Lung (tissue), 12 donors: ENCODE data around the gene ASB2. TPM values are rescaled to one million over a fixed set of nuclear protein-coding genes. Genes with fewer than 3 reads are reported as not detected.

Experiments used
- ATAC-seq: fragments of 200-7000 bp; cut with Tn5 transposase; one replicate; pipeline ENCODE4 v1.9.1; 2020; ENCODE audit warnings: moderate number of reproducible peaks; ENCODE audit not compliant: insufficient read depth, low FRiP score
- DNase-seq, 3 donors: peaks; one replicate each; pipeline ENCODE4 v3.0.0-alpha.2; 2013 to 2017
- H3K27ac ChIP-seq, 2 donors: one replicate each; pipeline ENCODE4 v1.5.1; 2013; ENCODE audit warnings: mild to moderate bottlenecking in 2 of 2, moderate library complexity in 2 of 2, control low read depth in 1 of 2, inconsistent platforms in 1 of 2, low read depth in 1 of 2, low read length in 1 of 2
- H3K27me3 ChIP-seq, 3 donors: one replicate each; pipeline ENCODE4 v1.5.1; 2013; ENCODE audit warnings: low read length in 2 of 3; ENCODE audit not compliant: control insufficient read depth in 3 of 3, insufficient read depth in 3 of 3
- H3K36me3 ChIP-seq, 4 donors: one replicate each; pipeline ENCODE4 v1.5.1; 2013; ENCODE audit warnings: low read length in 4 of 4, mild to moderate bottlenecking in 1 of 4, moderate library complexity in 1 of 4; ENCODE audit not compliant: control insufficient read depth in 4 of 4, insufficient read depth in 4 of 4
- H3K4me1 ChIP-seq, 5 donors: one replicate each; pipeline ENCODE4 v1.5.1; 2013; ENCODE audit warnings: low read length in 5 of 5, mild to moderate bottlenecking in 2 of 5, moderate library complexity in 1 of 5; ENCODE audit not compliant: control insufficient read depth in 5 of 5, insufficient read depth in 5 of 5
- H3K4me3 ChIP-seq: one replicate; pipeline ENCODE4 v1.5.1; 2013; ENCODE audit warnings: mild to moderate bottlenecking, control low read depth, moderate library complexity
- H3K9ac ChIP-seq, 2 donors: one replicate each; pipeline ENCODE4 v1.5.1; 2013; ENCODE audit warnings: low read length in 2 of 2, control low read depth in 1 of 2; ENCODE audit not compliant: insufficient read depth in 1 of 2
- H3K9me3 ChIP-seq, 4 donors: one replicate each; pipeline ENCODE4 v1.5.1; 2013; ENCODE audit warnings: low read length in 3 of 4, mild to moderate bottlenecking in 1 of 4, moderate library complexity in 1 of 4; ENCODE audit not compliant: control insufficient read depth in 4 of 4, insufficient read depth in 3 of 4
- WGBS, 2 donors: extraction: QIAGEN DNeasy Blood & Tissue Kit; methylation state at CpG; one replicate each; pipeline ENCODE4 v1.1.7; 2013; 5-methylcytosine and 5-hydroxymethylcytosine counted together
- polyA plus RNA-seq, 2 donors: library from polyadenylated mRNA; stranded (reverse); fragments of 200-250 nt; gene quantifications; one replicate each; pipeline ENCODE4 v1.2.1, GENCODE V29; 2013
- total RNA-seq, 2 donors: library from RNA; depleted of rRNA in 1 of 2; stranded (reverse); fragments of >200 nt in 1 of 2; gene quantifications; one replicate each; pipeline ENCODE4 v1.2.1, GENCODE V29; 2014 to 2021
- TF ChIP-seq, protein P1 (sequence below): IDR thresholded peaks from 2 replicates; pipeline ENCODE4 v1.5.1; 2012; ENCODE audit warnings: mild to moderate bottlenecking; ENCODE audit errors: control extremely low read depth, extremely low read depth
- donor health status: control.
- donor health status: control.
- donor health status: Bipolar disorder and iron deficiency.
- donor health status: healthy.
- donor health status: DM: yes; HTN: yes; CAD: no.

The ASB2 gene
- total and polyA plus RNA-seq, 4 donors = 1.8 to 3.7 (median 2.6) TPM

DNA sequence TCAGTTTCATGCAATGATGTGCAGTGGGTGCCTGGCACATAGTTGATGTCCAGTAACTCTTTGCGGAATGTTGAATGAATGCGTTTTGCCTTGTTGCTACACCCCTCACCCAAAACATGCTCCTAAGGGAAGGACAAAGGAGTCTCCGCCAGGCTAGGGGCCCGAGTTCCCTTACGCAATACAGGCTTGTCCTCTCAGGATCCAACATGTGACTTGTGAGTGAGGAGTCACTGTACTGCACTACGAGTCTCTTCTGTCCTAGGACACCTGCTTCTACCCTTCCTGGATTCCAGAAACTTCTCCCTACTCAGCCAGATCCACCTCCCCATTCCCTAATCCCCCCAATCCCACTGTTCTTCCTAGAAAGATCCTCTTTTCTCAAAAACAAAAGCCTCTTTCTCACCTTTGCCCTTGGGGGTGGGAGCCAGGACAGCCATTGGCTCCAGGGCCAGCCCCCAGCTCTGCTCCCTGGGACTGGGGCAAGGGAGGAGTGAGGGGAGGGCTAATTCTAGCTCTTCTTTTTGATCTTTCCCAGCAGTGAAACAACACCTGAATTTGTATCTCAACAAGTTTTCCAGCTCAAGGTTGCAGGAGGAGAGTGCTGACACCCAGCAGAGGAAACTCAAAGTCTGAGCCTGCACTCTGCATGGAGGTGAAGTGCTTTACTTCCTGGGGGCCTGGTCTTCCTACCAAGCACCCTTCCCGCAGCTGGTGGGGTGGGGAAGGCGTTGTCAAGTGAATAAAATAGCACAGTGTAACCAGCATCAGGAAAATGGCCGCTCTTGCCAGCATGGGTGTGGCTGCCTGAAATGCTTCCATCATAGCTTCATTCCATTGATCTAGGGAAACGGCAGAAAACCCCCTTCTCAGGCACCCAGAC lies 46.4 kb upstream of the ASB2 start:
- Histone ChIP-seq H3K4me3 (no peak overlapping the region), H3K27ac (no peak overlapping the region), H3K9ac (no peak overlapping the region), H3K4me1 (peaks cover 0 to 7% (median 0%) of the 10 kb centered on the region in 5 donors), H3K36me3 (no peaks in the 10 kb centered on the region), H3K27me3 (no peaks in the 10 kb centered on the region), H3K9me3 (no peaks in the 10 kb centered on the region)
- DNase-seq (peak in 1 of 3 donors; percentile 32), ATAC-seq (no peak)
- 71% methylated on average over 10 of the region's 10 CpGs for WGBS, 2 donors
- TF ChIP-seq, protein P1, sequence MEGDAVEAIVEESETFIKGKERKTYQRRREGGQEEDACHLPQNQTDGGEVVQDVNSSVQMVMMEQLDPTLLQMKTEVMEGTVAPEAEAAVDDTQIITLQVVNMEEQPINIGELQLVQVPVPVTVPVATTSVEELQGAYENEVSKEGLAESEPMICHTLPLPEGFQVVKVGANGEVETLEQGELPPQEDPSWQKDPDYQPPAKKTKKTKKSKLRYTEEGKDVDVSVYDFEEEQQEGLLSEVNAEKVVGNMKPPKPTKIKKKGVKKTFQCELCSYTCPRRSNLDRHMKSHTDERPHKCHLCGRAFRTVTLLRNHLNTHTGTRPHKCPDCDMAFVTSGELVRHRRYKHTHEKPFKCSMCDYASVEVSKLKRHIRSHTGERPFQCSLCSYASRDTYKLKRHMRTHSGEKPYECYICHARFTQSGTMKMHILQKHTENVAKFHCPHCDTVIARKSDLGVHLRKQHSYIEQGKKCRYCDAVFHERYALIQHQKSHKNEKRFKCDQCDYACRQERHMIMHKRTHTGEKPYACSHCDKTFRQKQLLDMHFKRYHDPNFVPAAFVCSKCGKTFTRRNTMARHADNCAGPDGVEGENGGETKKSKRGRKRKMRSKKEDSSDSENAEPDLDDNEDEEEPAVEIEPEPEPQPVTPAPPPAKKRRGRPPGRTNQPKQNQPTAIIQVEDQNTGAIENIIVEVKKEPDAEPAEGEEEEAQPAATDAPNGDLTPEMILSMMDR = no peak

DNA sequence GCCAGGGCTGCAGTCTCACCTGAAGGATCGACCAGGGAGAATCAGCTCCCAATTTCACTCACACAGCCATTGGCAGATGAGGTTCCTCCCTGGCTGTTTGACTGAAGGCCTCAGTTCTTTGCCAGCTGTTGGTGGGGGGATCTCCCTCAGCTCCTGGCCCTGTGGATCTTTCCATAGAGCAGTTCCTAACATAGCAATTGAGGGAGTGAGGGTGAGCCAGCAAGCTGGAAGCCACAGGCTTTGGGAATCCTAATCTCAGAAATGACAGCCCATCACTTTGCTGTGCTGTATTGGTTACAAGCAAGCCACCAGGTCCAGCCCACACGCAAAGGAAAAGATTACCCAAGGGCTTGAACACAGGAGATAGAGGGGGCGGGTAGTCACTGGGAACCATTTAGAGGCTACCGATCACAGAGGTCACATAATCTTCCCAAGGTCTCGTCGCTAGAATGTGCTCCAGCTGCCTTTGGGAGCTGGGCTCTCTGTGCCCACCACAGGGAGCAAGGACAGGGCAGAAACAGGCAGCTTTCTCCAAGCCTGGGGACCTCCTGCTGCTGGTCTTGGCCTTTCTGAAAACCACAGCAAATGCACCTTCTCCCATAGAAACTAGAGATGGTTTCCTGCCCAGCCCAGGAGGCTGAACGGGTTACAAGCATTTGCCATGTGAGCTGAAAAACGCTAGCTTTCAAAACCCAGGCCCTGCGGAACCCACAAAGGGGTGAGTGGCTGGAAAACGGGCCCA lies 45.2 kb upstream of the ASB2 start:
- DNase-seq = no peak
- H3K9me3 ChIP-seq = no peaks in the 10 kb centered on the region
- no peak for ATAC-seq
- no peaks in the 10 kb centered on the region for H3K27me3 ChIP-seq
- no peaks in the 10 kb centered on the region for H3K4me1 ChIP-seq
- 76 to 83% methylated on average over 10 of the region's 10 CpGs for WGBS, 2 donors
- H3K9ac ChIP-seq = no peak overlapping the region
- no peak overlapping the region for H3K27ac ChIP-seq
- TF ChIP-seq, protein P1 = no peak
- no peaks in the 10 kb centered on the region for H3K36me3 ChIP-seq
- no peak overlapping the region for H3K4me3 ChIP-seq

DNA sequence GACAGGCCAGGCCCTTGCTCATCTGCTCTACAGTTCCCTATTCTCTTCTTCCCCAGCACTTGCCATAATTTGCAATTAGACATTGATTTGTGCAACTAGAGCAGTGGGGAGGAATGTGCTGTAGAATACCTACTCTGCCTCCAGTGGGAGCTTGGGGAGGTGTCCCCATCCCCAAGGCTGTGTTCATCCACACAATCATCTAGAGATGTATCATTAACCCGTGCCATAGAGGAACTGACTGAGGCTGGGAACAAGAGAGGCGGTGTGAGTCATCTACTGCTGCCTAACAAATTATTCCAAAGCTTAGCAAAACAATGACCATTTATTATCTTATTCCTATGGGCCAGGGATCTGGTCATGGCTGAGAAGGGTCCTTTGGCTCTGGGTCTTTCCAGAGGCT lies 44.6 kb upstream of the ASB2 start:
- WGBS, 2 donors = 66 to 82% methylated on average over 2 of the region's 2 CpGs
- TF ChIP-seq, protein P1 = no peak
- H3K9me3 ChIP-seq = no peaks in the 10 kb centered on the region
- no peak overlapping the region for H3K9ac ChIP-seq
- no peak overlapping the region for H3K4me3 ChIP-seq
- ATAC-seq (no peak), DNase-seq (no peak)
- H3K27me3 ChIP-seq = no peaks in the 10 kb centered on the region
- no peaks in the 10 kb centered on the region for H3K4me1 ChIP-seq
- no peaks in the 10 kb centered on the region for H3K36me3 ChIP-seq
- no peak overlapping the region for H3K27ac ChIP-seq
